ENCODE results near the gene CHAF1B. TPM values are rescaled to one million over a fixed set of nuclear protein-coding genes. Genes with fewer than 3 reads are reported as not detected.
"Not testable (repeated sequence)": the region's sequence is repeated elsewhere in the genome, so short reads cannot be mapped to it uniquely, and the experiment has no call there.

The CHAF1B gene
- 10 to 100 TPM; 33.2 to 36.3 TPM for total RNA-seq

GRCh38 chr21:36385233-36386030, at the start of gene CHAF1B:
CHAF1B (plus strand) TSS chr21:36385392; CDS start chr21:36386137, 745 bp downstream.
- ATAC-seq = peak; percentile 96
- no peaks in the 10 kb centered on the region for H3K27me3 Mint-ChIP-seq
- peak; percentile 91 for DNase-seq
- ChIA-PET CTCF (interaction anchor here (0.7 to 1.1 kb wide), 4 partner anchors 29 to 173 kb away, joined by 3 to 4 read pairs (median 3); no protein-coding TSS in a partner anchor), POLR2A (interaction anchor here (1.1 kb wide), 1 partner anchor 8 kb away, joined by 3 read pairs; no protein-coding TSS in a partner anchor)
- peak within 1 kb of the TSS; percentile 83 for H3K27ac Mint-ChIP-seq
- H3K9me3 Mint-ChIP-seq (ENCODE audit: low read depth) = no peaks in the 10 kb centered on the region
- intact Hi-C loops (cut with DNase I, micrococcal nuclease) = loop anchor here (1.0 to 5.0 kb wide), 7 partner anchors 45 to 881 kb away; partner anchors contain the start of genes DOP1B (in 2 of the 2), MORC3 (in 1 of the 2), SETD4 (in 1 of the 2) and VPS26C (in 1 of the 2)
- H3K36me3 Mint-ChIP-seq (ENCODE audit: low read depth) = peaks cover 35% of the 10 kb centered on the region
- H3K4me3 Mint-ChIP-seq = peak within 1 kb of the TSS; percentile 81
- H3K4me1 Mint-ChIP-seq = peaks cover 17% of the 10 kb centered on the region

DNA sequence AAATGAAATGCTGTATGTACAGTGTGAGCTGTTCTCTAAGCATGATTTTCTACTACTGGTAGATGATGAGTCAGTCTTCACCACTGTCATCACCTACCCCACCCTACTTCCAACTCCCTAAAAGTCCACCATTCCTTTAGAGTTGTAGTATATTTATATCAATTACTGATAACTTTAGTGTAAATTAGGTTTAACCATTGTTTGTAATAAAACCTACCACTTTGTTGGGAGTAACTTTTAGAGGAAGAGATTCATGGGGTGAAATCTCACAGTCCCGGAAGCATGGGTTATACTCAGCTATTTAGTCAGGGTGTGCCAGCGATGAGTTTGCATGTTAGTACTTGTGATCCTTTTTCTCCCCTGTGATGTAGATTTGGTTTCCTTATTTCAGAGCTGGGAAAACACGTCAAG, 48.1 kb upstream of the CHAF1B start:
- no peak overlapping the region for H3K4me3 Mint-ChIP-seq
- no peak overlapping the region for H3K27ac Mint-ChIP-seq
- ChIA-PET CTCF (interaction anchor here (0.6 to 2.0 kb wide), 7 partner anchors 10 to 204 kb away, joined by 3 to 6 read pairs (median 3); partner anchors contain the start of gene MORC3), POLR2A (interaction anchor here (0.6 kb wide), 1 partner anchor 203 kb away, joined by 3 read pairs; no protein-coding TSS in a partner anchor)
- H3K27me3 Mint-ChIP-seq = no peaks in the 10 kb centered on the region
- peaks cover 18% of the 10 kb centered on the region for H3K4me1 Mint-ChIP-seq
- peaks cover 52% of the 10 kb centered on the region for H3K36me3 Mint-ChIP-seq (ENCODE audit: low read depth)
- H3K9me3 Mint-ChIP-seq (ENCODE audit: low read depth) = no peaks in the 10 kb centered on the region
- intact Hi-C loops (cut with DNase I, micrococcal nuclease) = no loop called here
- DNase-seq = no peak
- ATAC-seq = peak; percentile 47

DNA sequence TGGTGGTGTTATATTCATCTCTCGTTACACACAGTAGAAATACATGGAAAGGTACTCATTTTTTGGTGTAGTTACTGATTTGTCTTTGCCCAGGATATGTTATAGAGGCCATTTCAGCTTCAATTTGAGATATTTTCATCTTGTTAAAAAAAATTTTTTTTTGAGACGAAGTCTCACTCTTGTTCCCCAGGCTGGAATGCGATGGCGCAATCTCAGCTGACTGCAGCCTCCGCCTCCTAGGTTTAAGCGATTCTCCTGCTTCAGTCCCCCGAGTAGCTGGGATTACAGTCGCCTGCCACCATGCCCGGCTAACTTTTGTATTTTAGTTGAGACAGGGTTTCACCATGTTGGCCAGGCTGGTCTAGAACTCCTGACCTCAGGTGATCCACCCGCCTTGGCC, 46.2 kb upstream of the CHAF1B start:
- POLR2A ChIA-PET = no interaction called here
- no peaks in the 10 kb centered on the region for H3K27me3 Mint-ChIP-seq
- ATAC-seq (no peak), DNase-seq (no peak)
- H3K4me1 Mint-ChIP-seq = peaks cover 15% of the 10 kb centered on the region
- intact Hi-C loops (cut with DNase I, micrococcal nuclease) = no loop called here
- H3K36me3 Mint-ChIP-seq (ENCODE audit: low read depth) = peaks cover 52% of the 10 kb centered on the region
- H3K9me3 Mint-ChIP-seq (ENCODE audit: low read depth) = no peaks in the 10 kb centered on the region
- H3K4me3 Mint-ChIP-seq = no peak overlapping the region
- CTCF ChIA-PET = interaction anchor here (0.9 kb wide), 1 partner anchor 10 kb away, joined by 3 read pairs; no protein-coding TSS in a partner anchor
- H3K27ac Mint-ChIP-seq = no peak overlapping the region

DNA sequence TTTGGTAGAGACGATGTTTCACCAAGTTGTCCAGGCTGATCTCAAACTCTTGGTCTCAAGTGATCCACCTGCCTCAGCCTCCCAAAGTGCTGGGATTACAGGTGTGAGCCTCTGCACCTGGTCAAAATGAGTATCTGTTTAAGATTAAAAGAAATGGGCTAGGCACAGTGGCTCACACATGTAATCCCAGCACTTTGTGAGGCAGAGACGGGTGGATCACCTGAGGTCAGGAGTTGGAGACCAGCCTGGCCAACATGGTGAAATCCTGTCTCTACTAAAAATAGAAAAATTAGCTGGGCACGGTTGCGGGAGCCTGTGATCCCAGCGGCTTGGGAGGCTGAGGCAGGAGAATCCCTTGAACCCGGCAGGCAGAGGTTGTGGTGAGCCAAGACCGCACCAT, 42.6 kb upstream of the CHAF1B start:
- intact Hi-C loops (cut with DNase I, micrococcal nuclease); ATAC-seq; DNase-seq; H3K9me3 Mint-ChIP-seq (ENCODE audit: low read depth); CTCF ChIA-PET; H3K27me3 Mint-ChIP-seq; POLR2A ChIA-PET; H3K4me3 Mint-ChIP-seq; H3K4me1 Mint-ChIP-seq; H3K27ac Mint-ChIP-seq: not testable (repeated sequence)
- H3K36me3 Mint-ChIP-seq (ENCODE audit: low read depth) = peaks cover 46% of the 10 kb centered on the region

DNA sequence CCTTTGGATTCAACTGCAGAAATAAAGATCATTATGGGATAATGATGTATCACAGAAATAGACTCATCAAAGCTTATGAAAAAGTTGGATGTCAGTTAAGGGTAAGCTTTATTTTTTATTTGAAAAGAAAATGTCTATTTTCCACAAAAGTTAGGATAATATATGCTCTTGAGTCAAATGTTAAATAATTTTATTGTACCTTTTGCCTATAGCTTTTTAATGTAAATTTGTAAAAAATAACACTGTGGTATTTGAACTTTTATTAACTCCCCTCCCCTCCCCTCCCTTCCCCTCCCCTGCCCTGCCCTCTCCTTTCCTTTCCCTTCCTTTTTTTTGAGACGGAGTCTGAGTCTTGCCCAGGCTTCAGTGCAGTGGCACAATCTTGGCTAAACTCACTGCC, 40.3 kb upstream of the CHAF1B start:
- DNase-seq (no peak), ATAC-seq (no peak)
- CTCF ChIA-PET = interaction anchor here (0.8 to 1.6 kb wide), 3 partner anchors 15 to 204 kb away, joined by 3 to 6 read pairs (median 5); no protein-coding TSS in a partner anchor
- H3K9me3 Mint-ChIP-seq (ENCODE audit: low read depth) = no peaks in the 10 kb centered on the region
- no peaks in the 10 kb centered on the region for H3K27me3 Mint-ChIP-seq
- POLR2A ChIA-PET = interaction anchor here (1.0 kb wide), 1 partner anchor 71 kb away, joined by 5 read pairs; no protein-coding TSS in a partner anchor
- no peak overlapping the region for H3K27ac Mint-ChIP-seq
- intact Hi-C loops (cut with DNase I, micrococcal nuclease) = no loop called here
- no peak overlapping the region for H3K4me3 Mint-ChIP-seq
- peaks cover 47% of the 10 kb centered on the region for H3K36me3 Mint-ChIP-seq (ENCODE audit: low read depth)
- H3K4me1 Mint-ChIP-seq = peaks cover 6% of the 10 kb centered on the region

GRCh38 chr21:36347278-36347961, 37.8 kb upstream of the CHAF1B start:
- intact Hi-C loops (cut with DNase I, micrococcal nuclease) = no loop called here
- peak overlapping the region; percentile 80 for H3K27ac Mint-ChIP-seq
- H3K27me3 Mint-ChIP-seq = no peaks in the 10 kb centered on the region
- no peak for DNase-seq
- no peaks in the 10 kb centered on the region for H3K9me3 Mint-ChIP-seq (ENCODE audit: low read depth)
- H3K36me3 Mint-ChIP-seq (ENCODE audit: low read depth) = peaks cover 49% of the 10 kb centered on the region
- ATAC-seq = peak; percentile 30
- peaks cover 8% of the 10 kb centered on the region for H3K4me1 Mint-ChIP-seq
- POLR2A ChIA-PET = no interaction called here
- no peak overlapping the region for H3K4me3 Mint-ChIP-seq
- CTCF ChIA-PET = interaction anchor here (1.0 to 1.7 kb wide), 2 partner anchors 11 to 51 kb away, joined by 4 to 6 read pairs; no protein-coding TSS in a partner anchor

GRCh38 chr21:36347962-36348328, 37.2 kb upstream of the CHAF1B start:
- peaks cover 8% of the 10 kb centered on the region for H3K4me1 Mint-ChIP-seq
- intact Hi-C loops (cut with DNase I, micrococcal nuclease) = no loop called here
- no peak overlapping the region for H3K4me3 Mint-ChIP-seq
- peak overlapping the region; percentile 19 for H3K27ac Mint-ChIP-seq
- ATAC-seq (no peak), DNase-seq (no peak)
- H3K9me3 Mint-ChIP-seq (ENCODE audit: low read depth) = no peaks in the 10 kb centered on the region
- ChIA-PET POLR2A (no interaction called here), CTCF (interaction anchor here (0.6 to 1.7 kb wide), 3 partner anchors 11 to 75 kb away, joined by 4 to 6 read pairs (median 4); no protein-coding TSS in a partner anchor)
- peaks cover 53% of the 10 kb centered on the region for H3K36me3 Mint-ChIP-seq (ENCODE audit: low read depth)
- H3K27me3 Mint-ChIP-seq = no peaks in the 10 kb centered on the region

- ATAC-seq (no peak), DNase-seq (no peak)
- H3K36me3 Mint-ChIP-seq (ENCODE audit: low read depth) = peaks cover 52% of the 10 kb centered on the region
- H3K9me3 Mint-ChIP-seq (ENCODE audit: low read depth) = no peaks in the 10 kb centered on the region
- no peak overlapping the region for H3K27ac Mint-ChIP-seq
- no peak overlapping the region for H3K4me3 Mint-ChIP-seq
- H3K4me1 Mint-ChIP-seq = peaks cover 8% of the 10 kb centered on the region
- intact Hi-C loops (cut with DNase I, micrococcal nuclease) = no loop called here
- H3K27me3 Mint-ChIP-seq = no peaks in the 10 kb centered on the region
- POLR2A ChIA-PET = no interaction called here
- CTCF ChIA-PET = interaction anchor here (0.6 to 1.1 kb wide), 3 partner anchors 24 to 132 kb away, joined by 3 read pairs; no protein-coding TSS in a partner anchor
Measured at GRCh38 chr21:36349315-36349714, 35.9 kb upstream of the CHAF1B start.

- H3K27me3 Mint-ChIP-seq = no peaks in the 10 kb centered on the region
- peaks cover 56% of the 10 kb centered on the region for H3K36me3 Mint-ChIP-seq (ENCODE audit: low read depth)
- intact Hi-C loops (cut with DNase I, micrococcal nuclease) = no loop called here
- H3K27ac Mint-ChIP-seq = no peak overlapping the region
- H3K9me3 Mint-ChIP-seq (ENCODE audit: low read depth) = no peaks in the 10 kb centered on the region
- no peak overlapping the region for H3K4me3 Mint-ChIP-seq
- POLR2A ChIA-PET = no interaction called here
- ATAC-seq (no peak), DNase-seq (no peak)
- CTCF ChIA-PET = interaction anchor here (0.9 to 1.1 kb wide), 2 partner anchors 33 to 133 kb away, joined by 3 read pairs; no protein-coding TSS in a partner anchor
- peaks cover 11% of the 10 kb centered on the region for H3K4me1 Mint-ChIP-seq
Measured at GRCh38 chr21:36350282-36350910, 34.8 kb upstream of the CHAF1B start.

DNA sequence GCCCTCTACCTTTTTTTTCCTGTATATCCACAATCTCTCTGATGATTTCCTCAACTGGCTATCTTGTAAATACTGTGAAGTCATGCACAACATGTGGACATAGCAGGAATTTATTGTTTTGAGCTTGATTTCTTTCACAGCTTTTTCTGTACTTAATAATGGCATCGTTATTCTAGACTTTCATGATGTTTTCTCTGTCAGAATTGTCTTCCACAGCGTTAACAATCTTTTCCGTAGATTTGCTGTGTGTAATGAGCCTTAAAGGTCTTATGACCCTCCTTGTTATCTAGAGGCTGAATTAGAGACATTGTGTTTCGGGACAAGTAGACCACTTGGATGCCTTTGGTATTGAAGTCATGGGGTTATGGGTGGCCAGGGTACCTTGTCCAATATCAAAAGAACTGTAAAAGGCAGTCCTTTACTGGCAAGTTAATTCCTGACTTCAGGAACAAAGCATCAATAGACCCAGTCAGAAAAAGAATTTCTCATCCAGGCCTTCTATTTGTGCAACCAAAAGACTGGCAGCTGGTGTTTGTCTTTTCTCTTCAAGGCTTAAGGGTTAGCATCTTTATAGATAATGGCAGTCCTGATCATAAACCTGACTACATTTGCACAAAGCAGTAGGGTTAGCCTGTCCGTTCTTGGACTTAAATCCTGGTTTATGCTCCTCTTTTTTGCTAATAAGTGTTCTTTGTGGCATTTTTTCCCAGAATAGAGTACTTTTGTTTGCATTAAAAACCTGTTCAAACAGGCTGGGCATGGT, 30.1 kb upstream of the CHAF1B start:
- Mint-ChIP-seq H3K9me3 (ENCODE audit: low read depth) (no peaks in the 10 kb centered on the region), H3K4me3 (no peak overlapping the region), H3K36me3 (ENCODE audit: low read depth) (peaks cover 34% of the 10 kb centered on the region), H3K4me1 (peaks cover 5% of the 10 kb centered on the region), H3K27ac (peak overlapping the region; percentile 38), H3K27me3 (no peaks in the 10 kb centered on the region)
- POLR2A ChIA-PET = no interaction called here
- DNase-seq (no peak), ATAC-seq (no peak)
- intact Hi-C loops (cut with DNase I, micrococcal nuclease) = no loop called here
- CTCF ChIA-PET = interaction anchor here (0.5 kb wide), 1 partner anchor 63 kb away, joined by 4 read pairs; no protein-coding TSS in a partner anchor
